Measurements from ENCODE around the gene MBP.

MBP gene

GRCh38 chr18:76962851-76963250 is 169.7 kb downstream of the MBP start:
- no peak overlapping the region for H3K27ac ChIP-seq
- H3K4me1 ChIP-seq: peaks cover 0 to 5% (median 0%) of the 10 kb centered on the region in 4 donors
- no peaks in the 10 kb centered on the region for H3K27me3 ChIP-seq
- intact Hi-C loops (cut with DNase I; ENCODE audit: low total_unique reads): no loop called here
- DNase-seq: no peak
- no peaks in the 10 kb centered on the region for H3K9me3 ChIP-seq
- peaks cover 30 to 41% (median 33%) of the 10 kb centered on the region in 3 donors for H3K36me3 ChIP-seq
- TF ChIP-seq CTCF (IDR thresholded peaks at IDR 0.05): no peak
- H3K4me3 ChIP-seq: no peak overlapping the region

GRCh38 chr18:76960528-76961035 is 172.0 kb downstream of the MBP start:
- Histone ChIP-seq H3K4me3 (no peak overlapping the region), H3K9me3 (no peaks in the 10 kb centered on the region), H3K27ac (no peak overlapping the region), H3K4me1 (peaks cover 0 to 5% (median 0%) of the 10 kb centered on the region in 4 donors), H3K27me3 (no peaks in the 10 kb centered on the region), H3K36me3 (peaks cover 41 to 63% (median 42%) of the 10 kb centered on the region in 3 donors)
- intact Hi-C loops (cut with DNase I; ENCODE audit: low total_unique reads): no loop called here
- TF ChIP-seq CTCF (IDR thresholded peaks at IDR 0.05): no peak
- no peak for DNase-seq

GRCh38 chr18:76959605-76960004 is 173.0 kb downstream of the MBP start:
- no peaks in the 10 kb centered on the region for H3K9me3 ChIP-seq
- TF ChIP-seq CTCF (IDR thresholded peaks at IDR 0.05): no peak
- H3K27ac ChIP-seq: no peak overlapping the region
- peaks cover 41 to 65% (median 42%) of the 10 kb centered on the region in 3 donors for H3K36me3 ChIP-seq
- no peak for DNase-seq
- H3K4me1 ChIP-seq: peaks cover 0 to 5% (median 0%) of the 10 kb centered on the region in 4 donors
- intact Hi-C loops (cut with DNase I; ENCODE audit: low total_unique reads): no loop called here
- H3K4me3 ChIP-seq: no peak overlapping the region
- no peaks in the 10 kb centered on the region for H3K27me3 ChIP-seq

- intact Hi-C loops (cut with DNase I; ENCODE audit: low total_unique reads): no loop called here
- no peak overlapping the region for H3K4me3 ChIP-seq
- no peaks in the 10 kb centered on the region for H3K27me3 ChIP-seq
- H3K36me3 ChIP-seq: peaks cover 41 to 65% (median 42%) of the 10 kb centered on the region in 3 donors
- no peak overlapping the region for H3K27ac ChIP-seq
- peaks cover 0 to 6% (median 2%) of the 10 kb centered on the region in 4 donors for H3K4me1 ChIP-seq
- no peaks in the 10 kb centered on the region for H3K9me3 ChIP-seq
- TF ChIP-seq CTCF (IDR thresholded peaks at IDR 0.05): no peak
- no peak for DNase-seq
These were observed 173.8 kb downstream of the MBP start for GRCh38 chr18:76958692-76959341.

- no peak for DNase-seq
- Histone ChIP-seq H3K4me1 (peaks cover 0 to 17% (median 5%) of the 10 kb centered on the region in 4 donors), H3K27ac (no peak overlapping the region), H3K9me3 (no peaks in the 10 kb centered on the region), H3K27me3 (no peaks in the 10 kb centered on the region), H3K36me3 (peaks cover 42 to 65% (median 43%) of the 10 kb centered on the region in 3 donors), H3K4me3 (no peak overlapping the region)
- no peak for TF ChIP-seq CTCF (IDR thresholded peaks at IDR 0.05)
- intact Hi-C loops (cut with DNase I; ENCODE audit: low total_unique reads): no loop called here
These were observed 174.9 kb downstream of the MBP start for GRCh38 chr18:76957384-76958355.
